Right lobe of liver (tissue), 4 donors: ENCODE measurements around the gene PRR22.

ENCODE experiments used
- POLR2A ChIP-seq: fragments of 450-650 bp; IDR thresholded peaks from one replicate; pipeline ENCODE4 v1.6.1; 2017; ENCODE audit warnings: antibody characterized with exemption, mild to moderate bottlenecking
- TF ChIP-seq, protein P1 (sequence below), 4 donors: fragments of 200-600 bp in 3 of 4; fragments of 450-650 bp in 1 of 4; IDR thresholded peaks; one replicate each; pipeline versions ENCODE4 v1.5.1 to v1.8.0; 2016 to 2022; ENCODE audit warnings: antibody characterized with exemption in 4 of 4, mild to moderate bottlenecking in 2 of 4
- donor health status: DM: no; HTN: no; CAD: no.
- donor health status: DM: no; HTN: no; CAD: no.
- donor health status: DM: no; HTN: yes; CAD: no.

GRCh38 chr19:5774921-5775320 is 9.6 kb downstream of the PRR22 start:
- TF ChIP-seq, protein P1, sequence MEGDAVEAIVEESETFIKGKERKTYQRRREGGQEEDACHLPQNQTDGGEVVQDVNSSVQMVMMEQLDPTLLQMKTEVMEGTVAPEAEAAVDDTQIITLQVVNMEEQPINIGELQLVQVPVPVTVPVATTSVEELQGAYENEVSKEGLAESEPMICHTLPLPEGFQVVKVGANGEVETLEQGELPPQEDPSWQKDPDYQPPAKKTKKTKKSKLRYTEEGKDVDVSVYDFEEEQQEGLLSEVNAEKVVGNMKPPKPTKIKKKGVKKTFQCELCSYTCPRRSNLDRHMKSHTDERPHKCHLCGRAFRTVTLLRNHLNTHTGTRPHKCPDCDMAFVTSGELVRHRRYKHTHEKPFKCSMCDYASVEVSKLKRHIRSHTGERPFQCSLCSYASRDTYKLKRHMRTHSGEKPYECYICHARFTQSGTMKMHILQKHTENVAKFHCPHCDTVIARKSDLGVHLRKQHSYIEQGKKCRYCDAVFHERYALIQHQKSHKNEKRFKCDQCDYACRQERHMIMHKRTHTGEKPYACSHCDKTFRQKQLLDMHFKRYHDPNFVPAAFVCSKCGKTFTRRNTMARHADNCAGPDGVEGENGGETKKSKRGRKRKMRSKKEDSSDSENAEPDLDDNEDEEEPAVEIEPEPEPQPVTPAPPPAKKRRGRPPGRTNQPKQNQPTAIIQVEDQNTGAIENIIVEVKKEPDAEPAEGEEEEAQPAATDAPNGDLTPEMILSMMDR (IDR thresholded peaks at IDR 0.05) = no peak
- TF ChIP-seq POLR2A = no peak
